HCT116 (cell line): ENCODE measurements around the gene CTR9. TPM values are rescaled to one million over a fixed set of nuclear protein-coding genes. Genes with fewer than 3 reads are reported as not detected.
A peak's percentile ranks its signal among the peaks of the same experiment; 100 is the strongest.

Experiments used
- ATAC-seq: fragments of 200-7000 bp; cut with Tn5 transposase; 2 replicates; pipeline ENCODE4 v1.9.1; 2020; ENCODE audit warnings: mild to moderate bottlenecking, moderate library complexity
- BruUV-seq: library from RNA; stranded (reverse); fragments of 400-500 nt; replicated peaks from 2 replicates; lab custom pipeline; 2021; lab: Mats Ljungman, UMichigan
- CTCF ChIA-PET: fragments of 300-600 bp; sonication (Branson Sonifier 250); formaldehyde crosslinking; loops from one replicate; lab custom pipeline; 2021; ENCODE audit warnings: antibody characterized with exemption; lab: Charles Lee
- POLR2A ChIA-PET: fragments of 300-600, 350-600 bp; sonication (Branson Sonifier 250); formaldehyde crosslinking; loops from one replicate; lab custom pipeline; 2021; ENCODE audit warnings: antibody characterized with exemption; lab: Charles Lee
- RAD21 ChIA-PET, 2 experiments: fragments of 300-600 bp; sonication (Branson Sonifier 250); formaldehyde crosslinking; loops; one replicate each; lab custom pipeline; 2023; ENCODE audit warnings: low total read pairs in 2 of 2; ENCODE audit not compliant: uncharacterized antibody in 2 of 2, unreplicated experiment in 2 of 2, low non-redundant PET in 1 of 2; lab: Charles Lee
- DNase-seq: peaks from one replicate; pipeline ENCODE4 v3.0.0-alpha.2; 2010; ENCODE audit warnings: low read depth, low spot score
- H2AFZ ChIP-seq: fragments of 200-600 bp; shearing (Covaris generic), sonication (generic); 2 replicates; pipeline ENCODE4 v1.6.1; 2017; ENCODE audit warnings: low read depth, mixed run types, mixed read lengths, antibody characterized with exemption, low read length; ENCODE audit not compliant: poor library complexity, severe bottlenecking
- H3K27ac ChIP-seq: 2 replicates; pipeline ENCODE4 v1.5.1; 2012; ENCODE audit warnings: low read depth, low read length
- H3K27me3 ChIP-seq: fragments of 200-600 bp; sonication (generic); 2 replicates; pipeline ENCODE4 v1.6.1; 2016; ENCODE audit warnings: mixed run types, low read length, mixed read lengths; ENCODE audit not compliant: insufficient read depth
- H3K36me3 ChIP-seq, 2 experiments: fragments of 200-500 bp in 1 of 2; fragments of 200-600 bp in 1 of 2; sonication (Bioruptor generic) in 1 of 2; sonication (generic) in 1 of 2; 2 replicates each; pipeline versions ENCODE4 v1.5.1 to v1.6.1; 2014 to 2016; ENCODE audit warnings: low read length in 2 of 2, inconsistent platforms in 1 of 2, mixed read lengths in 1 of 2, mixed run types in 1 of 2; ENCODE audit not compliant: insufficient read depth in 2 of 2, control insufficient read depth in 1 of 2
- H3K4me1 ChIP-seq, 2 experiments: fragments of 200-600 bp in 1 of 2; sonication (generic) in 1 of 2; 2 replicates each; pipeline versions ENCODE4 v1.5.1 to v1.6.1; 2012 to 2017; ENCODE audit warnings: low read length in 2 of 2, inconsistent platforms in 1 of 2, mild to moderate bottlenecking in 1 of 2, mixed read lengths in 1 of 2, mixed run types in 1 of 2, moderate library complexity in 1 of 2; ENCODE audit not compliant: insufficient read depth in 2 of 2, control insufficient read depth in 1 of 2
- H3K4me2 ChIP-seq: fragments of 200-600 bp; sonication (generic); 2 replicates; pipeline ENCODE4 v1.6.1; 2017; ENCODE audit warnings: mixed run types, low read length, mixed read lengths
- H3K4me3 ChIP-seq, 2 experiments: fragments of 200-600 bp in 1 of 2; sonication (generic) in 1 of 2; replicated peaks in 1 of 2; 2 replicates each; pipeline ENCODE4 v1.5.1; 2011 to 2016; ENCODE audit warnings: low read length in 2 of 2, control low read depth in 1 of 2, low read depth in 1 of 2, mild to moderate bottlenecking in 1 of 2, mixed read lengths in 1 of 2, mixed run types in 1 of 2
- H3K79me2 ChIP-seq: fragments of 200-600 bp; sonication (generic); 2 replicates; pipeline ENCODE4 v1.6.1; 2017; ENCODE audit warnings: mild to moderate bottlenecking, mixed run types, low read length, moderate library complexity, mixed read lengths; ENCODE audit not compliant: insufficient read depth
- H3K9ac ChIP-seq: fragments of 200-600 bp; sonication (generic); 2 replicates; pipeline ENCODE4 v1.6.1; 2016; ENCODE audit warnings: low read length, mixed read lengths
- H3K9me2 ChIP-seq: fragments of 200-600 bp; sonication (generic), shearing (Covaris generic); 2 replicates; pipeline ENCODE4 v1.6.1; 2017; ENCODE audit warnings: mixed run types, mild to moderate bottlenecking, moderate library complexity; ENCODE audit not compliant: insufficient read depth
- H3K9me3 ChIP-seq, 2 experiments: fragments of 200-500 bp in 1 of 2; fragments of 200-600 bp in 1 of 2; sonication (Bioruptor generic) in 1 of 2; sonication (generic) in 1 of 2; 2 replicates each; pipeline ENCODE4 v1.6.1; 2014 to 2017; ENCODE audit warnings: low read length in 2 of 2, mixed read lengths in 2 of 2, inconsistent platforms in 1 of 2, low read depth in 1 of 2, mild to moderate bottlenecking in 1 of 2, mixed run types in 1 of 2, moderate library complexity in 1 of 2; ENCODE audit not compliant: control insufficient read depth in 1 of 2, insufficient read depth in 1 of 2
- H4K20me1 ChIP-seq: fragments of 200-600 bp; sonication (generic), shearing (Covaris generic); 2 replicates; pipeline ENCODE4 v1.6.1; 2017; ENCODE audit warnings: mixed run types, mild to moderate bottlenecking, moderate library complexity; ENCODE audit not compliant: insufficient read depth
- SIN3A ChIP-seq: IDR thresholded peaks from 2 replicates; pipeline ENCODE4 v1.6.1; 2012; ENCODE audit warnings: low read depth
- SP1 ChIP-seq: IDR thresholded peaks from 2 replicates; pipeline ENCODE4 v1.6.1; 2012; ENCODE audit warnings: low read depth
- intact Hi-C: fragments of 100-400 bp; cut with micrococcal nuclease; formaldehyde crosslinking; loops from 2 replicates; pipeline ENCODE4 v1.10.0; 2022
- total RNA-seq: library from RNA; stranded (reverse); gene quantifications from one replicate; pipeline ENCODE4 v1.2.1, GENCODE V29; 2021; ENCODE audit not compliant: unreplicated experiment
- TF ChIP-seq, protein P1 (sequence below), 3 experiments: fragments of 200-600 bp in 1 of 3; sonication (generic) in 1 of 3; IDR thresholded peaks in 2 of 3; conservative IDR thresholded peaks in 1 of 3; 2 replicates each; pipeline ENCODE4 v1.5.1; 2012 to 2017; ENCODE audit warnings: low read depth in 2 of 3, low read length in 2 of 3, antibody characterized with exemption in 1 of 3, borderline replicate concordance in 1 of 3, control low read depth in 1 of 3, mild to moderate bottlenecking in 1 of 3, mixed read lengths in 1 of 3, mixed run types in 1 of 3, moderate library complexity in 1 of 3; ENCODE audit not compliant: insufficient read depth in 1 of 3

Gene CTR9
- total RNA-seq, 1 experiment from 2014 or later: 68.4 TPM

DNA sequence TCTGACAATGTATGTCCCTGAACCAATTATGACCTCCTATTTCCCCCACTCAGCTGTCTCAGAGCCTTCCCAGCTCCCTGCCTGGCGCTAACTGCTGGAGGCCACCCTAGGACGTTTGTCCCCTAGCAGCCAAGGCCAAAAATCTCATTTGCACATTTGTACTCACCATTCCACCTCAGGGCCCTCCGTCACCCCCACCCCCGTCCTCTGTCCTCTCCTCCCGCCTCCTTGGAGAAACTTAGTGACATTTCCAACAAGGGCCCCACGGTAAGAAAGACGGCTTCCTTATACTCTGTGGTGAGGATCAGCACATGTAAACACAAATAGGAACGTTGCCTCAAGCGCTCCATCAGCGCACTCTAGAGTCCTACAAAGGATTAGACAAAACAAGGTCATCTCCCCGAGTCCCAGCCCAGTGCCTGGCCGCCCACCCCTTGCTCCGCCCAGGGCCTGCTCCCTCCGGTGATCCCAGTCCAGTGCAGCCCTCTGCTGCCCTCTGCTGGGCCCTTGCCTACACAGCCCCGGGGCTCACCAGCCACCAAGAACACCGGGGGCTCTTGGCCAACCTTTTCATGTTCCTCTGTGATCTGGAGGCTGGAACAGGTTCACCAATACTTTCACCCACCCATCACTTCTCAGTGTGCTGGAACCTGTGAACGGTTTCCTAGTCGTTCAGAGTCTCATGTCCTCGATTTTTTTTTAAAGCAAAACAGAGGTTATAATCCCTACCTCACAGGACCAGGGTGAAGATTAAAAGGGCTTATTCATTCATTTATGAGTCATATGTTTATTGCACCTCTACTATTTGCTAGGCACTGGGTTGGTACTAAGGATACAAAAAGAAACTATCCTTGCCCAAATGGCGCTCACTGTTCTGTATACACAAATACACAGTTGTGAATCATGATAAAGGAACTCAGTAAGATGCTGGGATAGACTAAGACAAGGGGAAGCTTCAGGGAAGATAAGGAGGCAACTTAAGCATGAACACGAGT, 15.3 kb upstream of the CTR9 start (continued):
- TF ChIP-seq, protein P1, sequence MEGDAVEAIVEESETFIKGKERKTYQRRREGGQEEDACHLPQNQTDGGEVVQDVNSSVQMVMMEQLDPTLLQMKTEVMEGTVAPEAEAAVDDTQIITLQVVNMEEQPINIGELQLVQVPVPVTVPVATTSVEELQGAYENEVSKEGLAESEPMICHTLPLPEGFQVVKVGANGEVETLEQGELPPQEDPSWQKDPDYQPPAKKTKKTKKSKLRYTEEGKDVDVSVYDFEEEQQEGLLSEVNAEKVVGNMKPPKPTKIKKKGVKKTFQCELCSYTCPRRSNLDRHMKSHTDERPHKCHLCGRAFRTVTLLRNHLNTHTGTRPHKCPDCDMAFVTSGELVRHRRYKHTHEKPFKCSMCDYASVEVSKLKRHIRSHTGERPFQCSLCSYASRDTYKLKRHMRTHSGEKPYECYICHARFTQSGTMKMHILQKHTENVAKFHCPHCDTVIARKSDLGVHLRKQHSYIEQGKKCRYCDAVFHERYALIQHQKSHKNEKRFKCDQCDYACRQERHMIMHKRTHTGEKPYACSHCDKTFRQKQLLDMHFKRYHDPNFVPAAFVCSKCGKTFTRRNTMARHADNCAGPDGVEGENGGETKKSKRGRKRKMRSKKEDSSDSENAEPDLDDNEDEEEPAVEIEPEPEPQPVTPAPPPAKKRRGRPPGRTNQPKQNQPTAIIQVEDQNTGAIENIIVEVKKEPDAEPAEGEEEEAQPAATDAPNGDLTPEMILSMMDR (IDR thresholded peaks at IDR 0.05 in 2 of 3, conservative IDR thresholded peaks at IDR 0.05 in 1 of 3; ENCODE audit: borderline replicate concordance in 1 of 3, insufficient read depth in 1 of 3, low read depth in 2 of 3, low read length in 2 of 3): peak; percentile 95 to 99 (median 98)

DNA sequence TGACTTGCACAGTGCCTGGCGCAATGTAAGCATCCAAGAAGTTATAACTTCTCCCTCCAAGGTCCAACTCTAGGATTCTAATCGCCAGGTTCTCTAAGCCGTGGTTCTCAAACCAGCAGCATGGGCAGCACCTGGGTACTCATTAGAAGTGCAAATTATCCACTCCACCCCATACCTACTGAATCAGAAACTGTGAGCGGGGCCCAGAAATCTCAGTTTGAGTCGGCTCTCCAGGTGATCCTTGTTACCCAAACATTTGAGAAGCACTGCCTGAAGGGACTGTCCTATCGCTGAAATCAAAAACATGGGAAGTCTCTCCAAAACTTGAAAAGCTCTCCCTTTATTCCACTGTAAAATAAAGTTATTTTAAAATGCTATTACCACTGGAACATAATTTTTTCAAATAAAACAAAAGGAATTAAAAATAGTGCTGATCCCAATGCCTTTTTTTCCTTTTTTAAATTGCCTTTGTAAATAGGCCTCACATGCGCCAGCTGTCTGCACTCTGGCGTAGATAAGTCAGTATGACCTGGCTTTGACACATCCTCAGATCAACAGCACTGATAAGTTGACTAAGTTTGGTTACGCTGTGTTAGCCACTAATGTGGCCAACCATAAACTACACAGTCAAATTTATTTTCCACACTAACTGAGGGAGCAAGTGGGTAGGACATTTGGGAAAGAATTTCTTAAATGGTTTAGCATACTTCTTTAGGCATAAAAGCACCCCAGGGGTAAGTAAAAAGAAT, 8.4 kb upstream of the CTR9 start:
- H3K27ac ChIP-seq: no peak overlapping the region
- intact Hi-C loops: no loop called here

More for the DNA sequence above, 8.4 kb upstream of the CTR9 start:
- Histone ChIP-seq H3K27me3 (no peaks in the 10 kb centered on the region), H4K20me1 (no peaks in the 10 kb centered on the region), H3K9me2 (no peaks in the 10 kb centered on the region), H3K4me3 (no peak overlapping the region), H3K79me2 (no peaks in the 10 kb centered on the region), H3K4me2 (peak overlapping the region; percentile 50), H3K4me1 (peaks cover 5 to 31% of the 10 kb centered on the region in 2 experiments; a peak in 3 of 4 replicates), H3K9ac (no peak overlapping the region), H2AFZ (peak overlapping the region; percentile 85), H3K36me3 (no peaks in the 10 kb centered on the region), H3K9me3 (no peaks in the 10 kb centered on the region)
- no peak for TF ChIP-seq SIN3A
- peak; percentile 43; the same call in 1 of the 2 replicates for TF ChIP-seq SP1
- ChIA-PET RAD21 (no interaction called here), CTCF (interaction anchor here (1.2 kb wide), 1 partner anchor 8 kb away, joined by 3 read pairs; the partner anchor contains the start of gene CTR9), POLR2A (no interaction called here)
- no peak for DNase-seq
- BruUV-seq: no TSS peak
- peak; percentile 75 for ATAC-seq
